Measurements from ENCODE around the gene ZIC2. TPM values are rescaled to one million over a fixed set of nuclear protein-coding genes. Genes with fewer than 3 reads are reported as not detected.

The ZIC2 gene
- total and polyA plus RNA-seq, 2 of the 8 experiments (the other 6 are each of a cell fraction or from before 2014, with no cell fraction given) = 53.2 to 372 TPM

- TF ChIP-seq CHD7 (IDR thresholded peaks at IDR 0.05; ENCODE audit: insufficient replicate concordance, low read length) (no peak), RBBP5 (IDR thresholded peaks at IDR 0.05; ENCODE audit: borderline replicate concordance, low read depth, low read length) (no peak), SP2 (IDR thresholded peaks at IDR 0.05; ENCODE audit: low read length) (no peak), NRF1 (IDR thresholded peaks at IDR 0.05; ENCODE audit: low read depth, low read length) (no peak), KDM1A (IDR thresholded peaks at IDR 0.05; ENCODE audit: borderline replicate concordance, low read length) (no peak), POLR2AphosphoS5 (IDR thresholded peaks at IDR 0.05; ENCODE audit: low read depth, low read length) (no peak), HDAC6 (IDR thresholded peaks at IDR 0.05; ENCODE audit: low read depth, low read length) (no peak), CBX8 (IDR thresholded peaks at IDR 0.05; ENCODE audit: borderline replicate concordance, low read depth, low read length) (no peak), KDM4A (IDR thresholded peaks at IDR 0.05; ENCODE audit: low read depth, low read length, severe bottlenecking) (no peak), ASH2L (IDR thresholded peaks at IDR 0.05; ENCODE audit: low read length) (no peak), EGR1 (IDR thresholded peaks at IDR 0.05; ENCODE audit: borderline replicate concordance, low read depth, low read length) (no peak), SIN3A (conservative IDR thresholded peaks at IDR 0.05 in 1 of 2, IDR thresholded peaks at IDR 0.05 in 1 of 2; ENCODE audit: low read depth in 1 of 2, low read length in 2 of 2) (no peak)
These were observed 14.9 kb downstream of the ZIC2 start (continued) for GRCh38 chr13:99996381-99996973.
